HepG2 (cell line): ENCODE measurements around the gene TAS2R1. TPM values are rescaled to one million over a fixed set of nuclear protein-coding genes. Genes with fewer than 3 reads are reported as not detected.

Experiments used
- ATAC-seq: fragments of 200-7000 bp; cut with Tn5 transposase; 3 replicates; pipeline ENCODE4 v1.9.1; 2020; ENCODE audit warnings: mild to moderate bottlenecking, moderate library complexity
- BruUV-seq: library from RNA; stranded (reverse); fragments of 400-500 nt; replicated peaks from 2 replicates; lab custom pipeline; 2021; lab: Mats Ljungman, UMichigan
- CTCF ChIA-PET: fragments of 300-600 bp; formaldehyde crosslinking; extraction: SDS; loops from one replicate; lab custom pipeline; 2021; ENCODE audit warnings: low total read pairs, inconsistent platforms, low intra/inter-chr PET ratio; lab: Yijun Ruan, JAX
- POLR2A ChIA-PET: fragments of 350-600 bp; sonication (Branson Sonifier 250); formaldehyde crosslinking; loops from one replicate; lab custom pipeline; 2020; ENCODE audit warnings: antibody characterized with exemption, inconsistent platforms; lab: Yijun Ruan, JAX
- DNase-seq: peaks from one replicate; pipeline ENCODE4 v3.0.0-alpha.2; 2015; ENCODE audit warnings: low spot score
- FAIRE-seq: peaks from 3 replicates; lab custom pipeline; 2011; peaks lifted over from hg19 to GRCh38; lab: Jason Lieb, UNC
- H2AFZ ChIP-seq: one replicate; pipeline ENCODE4 v1.6.1; 2011; ENCODE audit warnings: low read length, inconsistent platforms
- H3K27ac ChIP-seq: fragments of 300-600 bp; 3 replicates; pipeline ENCODE4 v1.8.0; 2011; ENCODE audit warnings: mixed run types, mild to moderate bottlenecking, mixed read lengths, low read length, inconsistent platforms; ENCODE audit not compliant: insufficient read depth; ENCODE audit errors: extremely low read length
- H3K27me3 ChIP-seq, 2 experiments: fragments of 200-600 bp in 1 of 2; 2 replicates in 1 of 2; 3 replicates in 1 of 2; pipeline versions ENCODE4 v1.6.0 to v1.8.0; 2011; ENCODE audit warnings: low read length in 2 of 2, mild to moderate bottlenecking in 2 of 2, moderate library complexity in 2 of 2, inconsistent platforms in 1 of 2; ENCODE audit not compliant: insufficient read depth in 2 of 2, control insufficient read depth in 1 of 2
- H3K36me3 ChIP-seq, 2 experiments: fragments of 200-600 bp in 1 of 2; replicated peaks in 1 of 2; 2 replicates in 1 of 2; 3 replicates in 1 of 2; pipeline versions ENCODE4 v1.5.1 to v1.8.0; 2011; ENCODE audit warnings: low read length in 2 of 2, inconsistent platforms in 1 of 2; ENCODE audit not compliant: insufficient read depth in 2 of 2, control insufficient read depth in 1 of 2
- H3K4me1 ChIP-seq: 2 replicates; pipeline ENCODE4 v1.5.1; 2012; ENCODE audit warnings: low read length, inconsistent platforms; ENCODE audit not compliant: insufficient read depth
- H3K4me2 ChIP-seq: 2 replicates; pipeline ENCODE4 v1.6.0; 2011; ENCODE audit warnings: low read depth, low read length, inconsistent platforms
- H3K4me3 ChIP-seq, 3 experiments: fragments of 200-600 bp in 1 of 3; sonication (generic), shearing (Covaris generic) in 1 of 3; replicated peaks in 1 of 3; 2 replicates each; pipeline ENCODE4 v1.5.1; 2011 to 2016; ENCODE audit warnings: low read length in 3 of 3, inconsistent platforms in 2 of 3, low read depth in 2 of 3, mild to moderate bottlenecking in 2 of 3, control low read depth in 1 of 3, mixed read lengths in 1 of 3; ENCODE audit not compliant: insufficient read depth in 1 of 3
- H3K79me2 ChIP-seq: one replicate; pipeline ENCODE4 v1.6.1; 2011; ENCODE audit warnings: low read length, inconsistent platforms; ENCODE audit not compliant: insufficient read depth
- H3K9ac ChIP-seq: 2 replicates; pipeline ENCODE4 v1.6.0; 2011; ENCODE audit warnings: mild to moderate bottlenecking, low read depth, low read length, inconsistent platforms; ENCODE audit not compliant: insufficient read depth
- H3K9me3 ChIP-seq: 2 replicates; pipeline ENCODE4 v1.5.1; 2012; ENCODE audit warnings: mild to moderate bottlenecking, low read length
- H4K20me1 ChIP-seq: 2 replicates; pipeline ENCODE4 v1.6.0; 2011; ENCODE audit warnings: inconsistent platforms, mild to moderate bottlenecking, low read length, moderate library complexity; ENCODE audit not compliant: insufficient read depth
- DZIP1 ChIP-seq: sonication (generic); formaldehyde crosslinking; IDR thresholded peaks from 2 replicates; pipeline ENCODE4 v1.5.0; 2020; ENCODE audit warnings: mild to moderate bottlenecking, missing genetic modification reagents
- ELF4 ChIP-seq: sonication (generic); formaldehyde crosslinking; IDR thresholded peaks from 2 replicates; pipeline ENCODE4 v1.5.0; 2020; ENCODE audit warnings: missing genetic modification reagents, mild to moderate bottlenecking, moderate library complexity, borderline replicate concordance
- FOXC1 ChIP-seq: sonication (generic); formaldehyde crosslinking; IDR thresholded peaks from 2 replicates; pipeline ENCODE4 v1.8.0; 2022; ENCODE audit warnings: mild to moderate bottlenecking, missing genetic modification reagents, borderline replicate concordance
- GLI4 ChIP-seq: sonication (generic); formaldehyde crosslinking; IDR thresholded peaks from 2 replicates; pipeline ENCODE4 v1.5.1; 2020; ENCODE audit warnings: missing genetic modification reagents, mild to moderate bottlenecking, moderate library complexity, borderline replicate concordance
- JUNB ChIP-seq: sonication (generic); formaldehyde crosslinking; IDR thresholded peaks from 2 replicates; pipeline ENCODE4 v1.8.0; 2022; ENCODE audit warnings: missing genetic modification reagents, mild to moderate bottlenecking, borderline replicate concordance
- KMT2B ChIP-seq: IDR thresholded peaks from 2 replicates; pipeline ENCODE4 v1.6.1; 2016; ENCODE audit warnings: missing genetic modification reagents, missing compliant biosample characterization
- PITX1 ChIP-seq: sonication (generic); formaldehyde crosslinking; IDR thresholded peaks from 2 replicates; pipeline ENCODE4 v1.5.1; 2020; ENCODE audit warnings: mild to moderate bottlenecking, missing genetic modification reagents
- ZFYVE20 ChIP-seq: sonication (generic); formaldehyde crosslinking; IDR thresholded peaks from 2 replicates; pipeline ENCODE4 v1.8.0; 2023; ENCODE audit warnings: low read depth, mild to moderate bottlenecking, moderate library complexity, missing genetic modification reagents, borderline replicate concordance
- ZNF577 ChIP-seq: sonication (generic); formaldehyde crosslinking; IDR thresholded peaks from 2 replicates; pipeline ENCODE4 v1.4.0; 2020; ENCODE audit warnings: mild to moderate bottlenecking, low read depth, missing genetic modification reagents, borderline replicate concordance
- ZNF878 ChIP-seq: sonication (generic); formaldehyde crosslinking; IDR thresholded peaks from 2 replicates; pipeline ENCODE4 v1.8.1; 2023; ENCODE audit warnings: mild to moderate bottlenecking, missing genetic modification reagents, moderate library complexity
- ZNF883 ChIP-seq: sonication (generic); formaldehyde crosslinking; IDR thresholded peaks from 2 replicates; pipeline ENCODE4 v1.5.1; 2020; ENCODE audit warnings: mild to moderate bottlenecking, missing genetic modification reagents; ENCODE audit errors: not compliant biosample characterization
- WGBS: methylation state at CpG from one replicate; pipeline ENCODE4 v1.1.6; 2017; ENCODE audit warnings: low lambda C conversion rate; 5-methylcytosine and 5-hydroxymethylcytosine counted together
- in situ Hi-C: cut with HindIII; loops from 2 replicates; pipeline ENCODE4 v1.10.0; 2017; ENCODE audit warnings: low pct_unique_long_range_greater_than_20kb; ENCODE audit not compliant: extremely low pct_ligation_motif_present
- intact Hi-C: fragments of 100-400 bp; cut with micrococcal nuclease; formaldehyde crosslinking; loops from one replicate; pipeline ENCODE4 v1.10.0; 2022; ENCODE audit not compliant: unreplicated experiment
- polyA plus RNA-seq, 8 experiments: library from polyadenylated mRNA; depleted of rRNA in 3 of 8; stranded (reverse) in 7 of 8; unstranded in 1 of 8; fragments of >200 nt; fragmentation: Illumina TruSeq in 4 of 8; extraction: Trizol in 4 of 8; gene quantifications; 2 replicates each; pipeline versions ENCODE4 v1.2.1 to v1.2.3, GENCODE V29; 2011 to 2016; ENCODE audit warnings: low read depth in 4 of 8, missing spikeins in 1 of 8, mixed read lengths in 1 of 8; ENCODE audit not compliant: insufficient read depth in 1 of 8
- total RNA-seq, 5 experiments: library from RNA; depleted of rRNA; stranded (reverse); fragments of >200 nt; fragmentation: Illumina TruSeq; extraction: Trizol; gene quantifications; 2 replicates each; pipeline ENCODE4 v1.2.3, GENCODE V29; 2016; ENCODE audit warnings: low read depth in 1 of 5
- TF ChIP-seq, protein P1 (sequence below): sonication (generic); formaldehyde crosslinking; IDR thresholded peaks from 2 replicates; pipeline ENCODE4 v1.5.1; 2020; ENCODE audit warnings: missing genetic modification reagents, mild to moderate bottlenecking, borderline replicate concordance

Gene TAS2R1
- total and polyA plus RNA-seq, 2 of the 13 experiments (the other 11 are each of a cell fraction or from before 2014, with no cell fraction given), result not detected

GRCh38 chr5:9658706-9659105 is 28.6 kb upstream of the TAS2R1 start (continued):
- TF ChIP-seq DZIP1 (CRISPR knock-in tag) (no peak), ZNF883 (CRISPR knock-in tag) (no peak), KMT2B (CRISPR knock-in tag) (no peak), FOXC1 (CRISPR knock-in tag) (no peak), ELF4 (CRISPR knock-in tag) (no peak), JUNB (CRISPR knock-in tag) (no peak), PITX1 (CRISPR knock-in tag) (no peak), ZFYVE20 (CRISPR knock-in tag) (no peak), ZNF878 (CRISPR knock-in tag) (no peak), GLI4 (CRISPR knock-in tag) (no peak), ZNF577 (CRISPR knock-in tag) (no peak)

GRCh38 chr5:9657819-9658218 is 27.7 kb upstream of the TAS2R1 start:
- no peaks in the 10 kb centered on the region; a peak in 1 of 5 replicates for H3K27me3 ChIP-seq
- H3K36me3 ChIP-seq, result no peaks in the 10 kb centered on the region
- POLR2A ChIA-PET, result no interaction called here
- no peaks in the 10 kb centered on the region for H3K9me3 ChIP-seq
- no peaks in the 10 kb centered on the region for H3K79me2 ChIP-seq
- no peak for FAIRE-seq
- BruUV-seq, result no TSS peak
- H3K4me2 ChIP-seq, result no peak overlapping the region
- intact Hi-C loops, result no loop called here
- in situ Hi-C loops, result no loop called here
- no peak overlapping the region for H2AFZ ChIP-seq
- CTCF ChIA-PET, result no interaction called here
- no peaks in the 10 kb centered on the region for H3K4me1 ChIP-seq
- H3K27ac ChIP-seq, result no peak overlapping the region
- H3K9ac ChIP-seq, result no peak overlapping the region
- H4K20me1 ChIP-seq, result no peaks in the 10 kb centered on the region
- 0% methylated on average over 1 of the region's 1 CpG for WGBS
- H3K4me3 ChIP-seq, result no peak overlapping the region
- no peak for DNase-seq
- TF ChIP-seq, protein P1, sequence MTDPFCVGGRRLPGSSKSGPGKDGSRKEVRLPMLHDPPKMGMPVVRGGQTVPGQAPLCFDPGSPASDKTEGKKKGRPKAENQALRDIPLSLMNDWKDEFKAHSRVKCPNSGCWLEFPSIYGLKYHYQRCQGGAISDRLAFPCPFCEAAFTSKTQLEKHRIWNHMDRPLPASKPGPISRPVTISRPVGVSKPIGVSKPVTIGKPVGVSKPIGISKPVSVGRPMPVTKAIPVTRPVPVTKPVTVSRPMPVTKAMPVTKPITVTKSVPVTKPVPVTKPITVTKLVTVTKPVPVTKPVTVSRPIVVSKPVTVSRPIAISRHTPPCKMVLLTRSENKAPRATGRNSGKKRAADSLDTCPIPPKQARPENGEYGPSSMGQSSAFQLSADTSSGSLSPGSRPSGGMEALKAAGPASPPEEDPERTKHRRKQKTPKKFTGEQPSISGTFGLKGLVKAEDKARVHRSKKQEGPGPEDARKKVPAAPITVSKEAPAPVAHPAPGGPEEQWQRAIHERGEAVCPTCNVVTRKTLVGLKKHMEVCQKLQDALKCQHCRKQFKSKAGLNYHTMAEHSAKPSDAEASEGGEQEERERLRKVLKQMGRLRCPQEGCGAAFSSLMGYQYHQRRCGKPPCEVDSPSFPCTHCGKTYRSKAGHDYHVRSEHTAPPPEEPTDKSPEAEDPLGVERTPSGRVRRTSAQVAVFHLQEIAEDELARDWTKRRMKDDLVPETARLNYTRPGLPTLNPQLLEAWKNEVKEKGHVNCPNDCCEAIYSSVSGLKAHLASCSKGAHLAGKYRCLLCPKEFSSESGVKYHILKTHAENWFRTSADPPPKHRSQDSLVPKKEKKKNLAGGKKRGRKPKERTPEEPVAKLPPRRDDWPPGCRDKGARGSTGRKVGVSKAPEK, result no peak
- ATAC-seq, result no peak
